GM12878 (cell line): ENCODE measurements around the gene ARID3B.

Experiments
- EGR1 ChIP-seq, 2 experiments: IDR thresholded peaks; 1 replicate in 1 of 2; 2 replicates in 1 of 2; pipeline ENCODE4 v1.6.1; 2011 to 2012; ENCODE audit warnings: low read depth in 2 of 2, low read length in 2 of 2, borderline replicate concordance in 1 of 2, mild to moderate bottlenecking in 1 of 2, moderate library complexity in 1 of 2
- ESRRA ChIP-seq: IDR thresholded peaks from 2 replicates; pipeline ENCODE4 v1.6.1; 2012; ENCODE audit warnings: mild to moderate bottlenecking, low read length, improper control_type of control experiment
- HDGF ChIP-seq: fragments of 450-650 bp; IDR thresholded peaks from 2 replicates; pipeline ENCODE4 v1.6.1; 2016; ENCODE audit warnings: antibody characterized with exemption
- NRF1 ChIP-seq: conservative IDR thresholded peaks from 2 replicates; pipeline ENCODE4 v1.6.1; 2011; ENCODE audit warnings: mild to moderate bottlenecking, low read depth, low read length, improper control_type of control experiment
- RAD21 ChIP-seq: IDR thresholded peaks from 2 replicates; pipeline ENCODE4 v1.6.1; 2011; ENCODE audit warnings: mild to moderate bottlenecking, low read depth, low read length, moderate library complexity; ENCODE audit not compliant: insufficient read depth
- TCF12 ChIP-seq: IDR thresholded peaks from 2 replicates; pipeline ENCODE4 v1.6.1; 2011; ENCODE audit warnings: low read depth, mild to moderate bottlenecking, low read length
- TCF3 ChIP-seq: IDR thresholded peaks from 2 replicates; pipeline ENCODE4 v1.6.1; 2012; ENCODE audit warnings: low read depth, mild to moderate bottlenecking, low read length, borderline replicate concordance; ENCODE audit not compliant: insufficient read depth
- ZSCAN29 ChIP-seq: fragments of 450-650 bp; IDR thresholded peaks from 2 replicates; pipeline ENCODE4 v1.6.1; 2017; ENCODE audit warnings: mild to moderate bottlenecking, moderate library complexity
- TF ChIP-seq, protein P1 (sequence below): fragments of 450-650 bp; IDR thresholded peaks from 2 replicates; pipeline ENCODE4 v1.6.1; 2017; ENCODE audit warnings: low read depth, mild to moderate bottlenecking, moderate library complexity
- TF ChIP-seq, protein P2 (sequence below), 3 experiments: IDR thresholded peaks in 2 of 3; conservative IDR thresholded peaks in 1 of 3; 2 replicates each; pipeline ENCODE4 v1.5.1; 2011; ENCODE audit warnings: low read depth in 3 of 3, low read length in 3 of 3, mild to moderate bottlenecking in 3 of 3, control low read depth in 2 of 3, moderate library complexity in 2 of 3, inconsistent platforms in 1 of 3, mixed read lengths in 1 of 3; ENCODE audit not compliant: control insufficient read depth in 2 of 3, insufficient read depth in 1 of 3; ENCODE audit errors: extremely low read depth in 1 of 3

DNA sequence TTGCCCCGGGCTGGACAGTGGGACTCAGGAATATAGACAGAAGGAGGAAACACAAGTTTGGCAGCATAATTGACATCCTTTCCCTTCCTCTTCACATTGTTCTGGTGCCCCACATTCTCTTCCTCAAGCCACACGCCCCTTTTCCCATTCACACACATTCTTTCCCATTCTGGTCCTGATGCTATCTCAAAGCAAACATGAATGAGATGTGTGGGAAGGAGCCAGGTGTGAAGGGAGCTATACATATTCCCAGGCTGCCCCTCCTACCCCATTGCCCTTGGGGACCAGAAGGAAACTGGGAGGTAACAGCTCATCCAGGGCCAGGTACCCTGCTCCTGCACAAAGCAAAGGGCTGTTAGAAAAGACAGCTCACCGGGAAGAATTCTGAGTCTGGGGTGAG, 51.2 kb downstream of the ARID3B start:
- TF ChIP-seq ZSCAN29 (no peak), TCF12 (no peak), EGR1 (IDR thresholded peaks at IDR 0.05; ENCODE audit: borderline replicate concordance in 1 of 2, low read depth in 2 of 2, low read length in 2 of 2) (no peak), HDGF (no peak), NRF1 (no peak), TCF3 (no peak), ESRRA (no peak), RAD21 (no peak)
- TF ChIP-seq, protein P1, sequence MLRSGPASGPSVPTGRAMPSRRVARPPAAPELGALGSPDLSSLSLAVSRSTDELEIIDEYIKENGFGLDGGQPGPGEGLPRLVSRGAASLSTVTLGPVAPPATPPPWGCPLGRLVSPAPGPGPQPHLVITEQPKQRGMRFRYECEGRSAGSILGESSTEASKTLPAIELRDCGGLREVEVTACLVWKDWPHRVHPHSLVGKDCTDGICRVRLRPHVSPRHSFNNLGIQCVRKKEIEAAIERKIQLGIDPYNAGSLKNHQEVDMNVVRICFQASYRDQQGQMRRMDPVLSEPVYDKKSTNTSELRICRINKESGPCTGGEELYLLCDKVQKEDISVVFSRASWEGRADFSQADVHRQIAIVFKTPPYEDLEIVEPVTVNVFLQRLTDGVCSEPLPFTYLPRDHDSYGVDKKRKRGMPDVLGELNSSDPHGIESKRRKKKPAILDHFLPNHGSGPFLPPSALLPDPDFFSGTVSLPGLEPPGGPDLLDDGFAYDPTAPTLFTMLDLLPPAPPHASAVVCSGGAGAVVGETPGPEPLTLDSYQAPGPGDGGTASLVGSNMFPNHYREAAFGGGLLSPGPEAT: no peak
- TF ChIP-seq, protein P2, sequence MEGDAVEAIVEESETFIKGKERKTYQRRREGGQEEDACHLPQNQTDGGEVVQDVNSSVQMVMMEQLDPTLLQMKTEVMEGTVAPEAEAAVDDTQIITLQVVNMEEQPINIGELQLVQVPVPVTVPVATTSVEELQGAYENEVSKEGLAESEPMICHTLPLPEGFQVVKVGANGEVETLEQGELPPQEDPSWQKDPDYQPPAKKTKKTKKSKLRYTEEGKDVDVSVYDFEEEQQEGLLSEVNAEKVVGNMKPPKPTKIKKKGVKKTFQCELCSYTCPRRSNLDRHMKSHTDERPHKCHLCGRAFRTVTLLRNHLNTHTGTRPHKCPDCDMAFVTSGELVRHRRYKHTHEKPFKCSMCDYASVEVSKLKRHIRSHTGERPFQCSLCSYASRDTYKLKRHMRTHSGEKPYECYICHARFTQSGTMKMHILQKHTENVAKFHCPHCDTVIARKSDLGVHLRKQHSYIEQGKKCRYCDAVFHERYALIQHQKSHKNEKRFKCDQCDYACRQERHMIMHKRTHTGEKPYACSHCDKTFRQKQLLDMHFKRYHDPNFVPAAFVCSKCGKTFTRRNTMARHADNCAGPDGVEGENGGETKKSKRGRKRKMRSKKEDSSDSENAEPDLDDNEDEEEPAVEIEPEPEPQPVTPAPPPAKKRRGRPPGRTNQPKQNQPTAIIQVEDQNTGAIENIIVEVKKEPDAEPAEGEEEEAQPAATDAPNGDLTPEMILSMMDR (IDR thresholded peaks at IDR 0.05 in 2 of 3, conservative IDR thresholded peaks at IDR 0.05 in 1 of 3; ENCODE audit: control insufficient read depth in 2 of 3, extremely low read depth in 1 of 3, insufficient read depth in 1 of 3, low read depth in 3 of 3, low read length in 3 of 3): no peak
